ENCODE data around the gene PPY. TPM values are rescaled to one million over a fixed set of nuclear protein-coding genes. Genes with fewer than 3 reads are reported as not detected.

Gene PPY
- total RNA-seq, 1 experiment from 2014 or later: not detected

- no peak overlapping the region for H4K91ac ChIP-seq (ENCODE audit: insufficient read length, low read depth, low read length)
- H3K27me3 ChIP-seq (ENCODE audit: insufficient read depth, low read length): no peaks in the 10 kb centered on the region; the same call in 1 of the 2 replicates
- H3K9ac ChIP-seq (ENCODE audit: extremely low read depth, insufficient read length, low read length): no peak overlapping the region
- H3K79me1 ChIP-seq (ENCODE audit: insufficient read depth, low read depth, low read length, poor library complexity, severe bottlenecking): no peaks in the 10 kb centered on the region
- DNase-seq: no peak
- no peak overlapping the region for H3K23ac ChIP-seq (ENCODE audit: insufficient read length, low read depth, low read length)
- Mint-ChIP-seq H3K36me3 (ENCODE audit: insufficient read depth in 1 of 3, low read depth in 3 of 3) (no peaks in the 10 kb centered on the region), H3K27me3 (ENCODE audit: low read depth) (peaks cover 36% of the 10 kb centered on the region), H3K4me3 (no peak overlapping the region), H3K27ac (no peak overlapping the region), H3K4me1 (peaks cover 19 to 25% of the 10 kb centered on the region in 2 experiments), H3K9me3 (peaks cover 0 to 5% of the 10 kb centered on the region in 2 experiments; a peak in 4 of 5 replicates)
- H2AFZ ChIP-seq (ENCODE audit: low read length): no peak overlapping the region
- H2BK15ac ChIP-seq (ENCODE audit: low read depth, low read length): no peak overlapping the region
- no peak overlapping the region for H2BK5ac ChIP-seq (ENCODE audit: insufficient read length, low read length)
- no peak overlapping the region for H3K14ac ChIP-seq (ENCODE audit: insufficient read depth, low read length)
- no CpG with 5 or more reads among the region's 8 CpGs for WGBS (ENCODE audit: extremely low coverage, insufficient read length, low lambda C conversion rate)
- H4K20me1 ChIP-seq (ENCODE audit: control insufficient read depth, insufficient read depth, insufficient read length): no peaks in the 10 kb centered on the region
- no peak overlapping the region for H3T11ph ChIP-seq (ENCODE audit: low read length)
- H4K8ac ChIP-seq (replicated peaks; ENCODE audit: insufficient read length, low read depth, low read length): no peak overlapping the region
- H4K5ac ChIP-seq (ENCODE audit: insufficient read length, low read depth, low read length): no peak overlapping the region
- H3K4me1 ChIP-seq (ENCODE audit: insufficient read depth, low read length): no peaks in the 10 kb centered on the region
- no peak overlapping the region for H3K27ac ChIP-seq (ENCODE audit: insufficient read length, low read depth, low read length)
- no peaks in the 10 kb centered on the region for H3K23me2 ChIP-seq (ENCODE audit: insufficient read length, low read depth, low read length, poor library complexity, severe bottlenecking)
- peak overlapping the region; percentile 24 for H3K4me2 ChIP-seq (ENCODE audit: insufficient read depth, insufficient read length, low read length)
- H3K18ac ChIP-seq (ENCODE audit: insufficient read length, low read depth, low read length): no peak overlapping the region
- H2BK12ac ChIP-seq (ENCODE audit: insufficient read length, low read depth, low read length): no peak overlapping the region
- TF ChIP-seq CTCF (conservative IDR thresholded peaks at IDR 0.05): no peak
- no peak overlapping the region for H3K56ac ChIP-seq (ENCODE audit: insufficient read length, low read depth, low read length)
- no peaks in the 10 kb centered on the region for H3K79me2 ChIP-seq (ENCODE audit: insufficient read depth, low read length)
- no peak overlapping the region for H2AK5ac ChIP-seq (ENCODE audit: insufficient read length, low read length)
- H3K4ac ChIP-seq (ENCODE audit: low read depth, low read length): no peak overlapping the region
- H2BK120ac ChIP-seq (ENCODE audit: low read depth, low read length, poor library complexity, severe bottlenecking): no peak overlapping the region
- no peaks in the 10 kb centered on the region for H3K9me3 ChIP-seq (ENCODE audit: control insufficient read depth, low read depth, low read length)
- H2BK20ac ChIP-seq (ENCODE audit: low read depth, low read length, poor library complexity, severe bottlenecking): no peak overlapping the region
Measured at GRCh38 chr17:43917016-43917347, 25.3 kb downstream of the PPY start.

Measured in H9 (cell line).